T-cell (primary cell): ENCODE measurements around the gene VTI1A. TPM values are rescaled to one million over a fixed set of nuclear protein-coding genes. Genes with fewer than 3 reads are reported as not detected.

Source experiments
- ATAC-seq, 4 experiments: fragments of 200-7000 bp in 3 of 4; fragments of 150-1000 bp in 1 of 4; cut with Tn5 transposase; replicated peaks in 1 of 4; 1 replicate in 3 of 4; 2 replicates in 1 of 4; pipeline ENCODE4 v1.10.0; 2021; ENCODE audit warnings: moderate library complexity in 3 of 4, mild to moderate bottlenecking in 2 of 4, moderate number of reproducible peaks in 1 of 4
- CTCF ChIA-PET, 2 donors: fragments of 300-600 bp; sonication (Branson Sonifier 250); formaldehyde crosslinking; loops; one replicate each; lab custom pipeline; 2022; ENCODE audit warnings: antibody characterized with exemption in 2 of 2; lab: Charles Lee
- POLR2A ChIA-PET, 2 donors: fragments of 300-600 bp; sonication (Branson Sonifier 250); formaldehyde crosslinking; loops; one replicate each; lab custom pipeline; 2022; ENCODE audit warnings: antibody characterized with exemption in 2 of 2; lab: Charles Lee
- DNase-seq, 35 experiments: peaks; one replicate each; pipeline versions ENCODE4 v3.0.0 to v3.0.0-alpha.2; 2013 to 2023
- H3K27ac ChIP-seq: one replicate; pipeline ENCODE4 v1.5.1; 2013; ENCODE audit warnings: low read length
- H3K27me3 ChIP-seq, 2 experiments: replicated peaks in 1 of 2; 1 replicate in 1 of 2; 2 replicates in 1 of 2; pipeline versions ENCODE4 v1.6.1 to v1.7.0; 2013; ENCODE audit warnings: low read length in 1 of 2, mixed read lengths in 1 of 2; ENCODE audit not compliant: control insufficient read depth in 2 of 2, insufficient read depth in 2 of 2; ENCODE audit errors: extremely low read depth in 1 of 2
- H3K36me3 ChIP-seq, 2 donors: 1 replicate in 1 of 2; 2 replicates in 1 of 2; pipeline versions ENCODE4 v1.6.1 to v1.7.0; 2013; ENCODE audit warnings: low read length in 1 of 2; ENCODE audit not compliant: control insufficient read depth in 2 of 2, insufficient read depth in 1 of 2; ENCODE audit errors: extremely low read depth in 1 of 2
- H3K4me1 ChIP-seq, 2 experiments: 1 replicate in 1 of 2; 2 replicates in 1 of 2; pipeline versions ENCODE4 v1.6.1 to v1.7.0; 2013; ENCODE audit warnings: low read length in 2 of 2, mixed read lengths in 1 of 2; ENCODE audit not compliant: insufficient read depth in 2 of 2, control insufficient read depth in 1 of 2; ENCODE audit errors: extremely low read depth in 1 of 2
- H3K4me3 ChIP-seq, 2 donors: 1 replicate in 1 of 2; 2 replicates in 1 of 2; pipeline versions ENCODE4 v1.5.1 to v1.7.0; 2013; ENCODE audit warnings: mild to moderate bottlenecking in 2 of 2, low read length in 1 of 2, moderate library complexity in 1 of 2; ENCODE audit not compliant: control insufficient read depth in 1 of 2; ENCODE audit errors: extremely low read depth in 1 of 2
- H3K9me3 ChIP-seq: 2 replicates; pipeline ENCODE4 v1.7.0; 2013
- H3K27ac Mint-ChIP-seq, 2 donors: one replicate each; pipeline ENCODE4 v1.8.0; 2020 to 2021; ENCODE audit warnings: mild to moderate bottlenecking in 2 of 2, mixed read lengths in 2 of 2
- H3K27me3 Mint-ChIP-seq, 2 donors: one replicate each; pipeline ENCODE4 v1.8.0; 2021 to 2022; ENCODE audit warnings: mixed read lengths in 2 of 2
- H3K36me3 Mint-ChIP-seq: one replicate; pipeline ENCODE4 v1.8.0; 2021; ENCODE audit warnings: mixed read lengths
- H3K4me1 Mint-ChIP-seq, 3 donors: one replicate each; pipeline ENCODE4 v1.8.0; 2020 to 2022; ENCODE audit warnings: mixed read lengths in 3 of 3, mild to moderate bottlenecking in 1 of 3
- H3K4me3 Mint-ChIP-seq, 3 donors: one replicate each; pipeline ENCODE4 v1.8.0; 2020 to 2022; ENCODE audit warnings: mild to moderate bottlenecking in 3 of 3, mixed read lengths in 3 of 3, moderate library complexity in 3 of 3
- H3K9me3 Mint-ChIP-seq, 3 donors: one replicate each; pipeline ENCODE4 v1.8.0; 2020 to 2022; ENCODE audit warnings: mixed read lengths in 3 of 3
- WGBS: methylation state at CpG from one replicate; pipeline ENCODE4 v1.1.5; 2013; ENCODE audit warnings: missing lambda C conversion rate; ENCODE audit not compliant: insufficient coverage; 5-methylcytosine and 5-hydroxymethylcytosine counted together
- total RNA-seq, 35 experiments: library from RNA in 6 of 35; stranded (reverse) in 6 of 35; fragments of 120-200 nt in 1 of 35; gene quantifications; one replicate each; pipeline versions ENCODE4 v1.2.1 to v1.2.4 and lab custom pipeline; 2013 to 2026

The VTI1A gene
- total RNA-seq, 5 donors from 2014 or later (not counting 1 experiment from before 2014, with no cell fraction given): 41.3 to 53.6 (median 43.5) TPM

- ATAC-seq: no peak
- H3K4me1 ChIP-seq: no peaks in the 10 kb centered on the region
- CTCF ChIA-PET: interaction anchor here in 1 of 2 donors (0.7 kb wide), 1 partner anchor 559 kb away, joined by 8 read pairs; no protein-coding TSS in a partner anchor
- DNase-seq: no peak
- POLR2A ChIA-PET: no interaction called here
- H3K4me3 Mint-ChIP-seq: no peak overlapping the region
- H3K27me3 ChIP-seq: no peaks in the 10 kb centered on the region
- H3K36me3 ChIP-seq: peaks cover 0 to 2% of the 10 kb centered on the region in 2 donors
- H3K4me3 ChIP-seq: no peak overlapping the region
- peaks cover 39% of the 10 kb centered on the region for H3K36me3 Mint-ChIP-seq
- no peaks in the 10 kb centered on the region for H3K9me3 ChIP-seq
- no peak overlapping the region for H3K27ac ChIP-seq
- over 99% methylated on average over 11 of the region's 14 CpGs for WGBS
- no peaks in the 10 kb centered on the region for H3K9me3 Mint-ChIP-seq
- no peaks in the 10 kb centered on the region for H3K4me1 Mint-ChIP-seq
- no peak overlapping the region for H3K27ac Mint-ChIP-seq
- H3K27me3 Mint-ChIP-seq: no peaks in the 10 kb centered on the region
These were observed 329.1 kb downstream of the VTI1A start for GRCh38 chr10:112775892-112776674.

- no peak for DNase-seq
- Mint-ChIP-seq H3K9me3 (no peaks in the 10 kb centered on the region), H3K27ac (no peak overlapping the region), H3K27me3 (no peaks in the 10 kb centered on the region), H3K36me3 (peaks cover 36% of the 10 kb centered on the region), H3K4me1 (no peaks in the 10 kb centered on the region), H3K4me3 (no peak overlapping the region)
- H3K36me3 ChIP-seq: peaks cover 0 to 2% of the 10 kb centered on the region in 2 donors
- ChIA-PET CTCF (no interaction called here), POLR2A (interaction anchor here in 1 of 2 donors (0.7 kb wide), 1 partner anchor 34 kb away, joined by 3 read pairs; no protein-coding TSS in a partner anchor)
- H3K4me3 ChIP-seq: no peak overlapping the region
- no peaks in the 10 kb centered on the region for H3K4me1 ChIP-seq
- ATAC-seq: no peak
- no peaks in the 10 kb centered on the region for H3K27me3 ChIP-seq
- no peak overlapping the region for H3K27ac ChIP-seq
- no peaks in the 10 kb centered on the region for H3K9me3 ChIP-seq
These were observed 331.6 kb downstream of the VTI1A start for GRCh38 chr10:112778579-112778978.

GRCh38 chr10:112779025-112779770 lies 332.2 kb downstream of the VTI1A start:
- CTCF ChIA-PET: interaction anchor here in 1 of 2 donors (0.6 kb wide), 1 partner anchor 395 kb away, joined by 3 read pairs; no protein-coding TSS in a partner anchor
- no peaks in the 10 kb centered on the region for H3K9me3 ChIP-seq
- no peak for ATAC-seq

GRCh38 chr10:112782200-112782907 lies 335.3 kb downstream of the VTI1A start:
- Histone ChIP-seq H3K4me1 (no peaks in the 10 kb centered on the region), H3K9me3 (no peaks in the 10 kb centered on the region), H3K27ac (no peak overlapping the region), H3K36me3 (peaks cover 0 to 2% of the 10 kb centered on the region in 2 donors), H3K4me3 (no peak overlapping the region), H3K27me3 (no peaks in the 10 kb centered on the region)
- POLR2A ChIA-PET: interaction anchor here in 1 of 2 donors (0.6 kb wide), 1 partner anchor 171 kb away, joined by 7 read pairs; no protein-coding TSS in a partner anchor
- peaks cover 43% of the 10 kb centered on the region for H3K36me3 Mint-ChIP-seq
- no peak overlapping the region for H3K4me3 Mint-ChIP-seq
- 93% methylated on average over 16 of the region's 18 CpGs for WGBS
- H3K9me3 Mint-ChIP-seq: peaks cover 6 to 12% (median 10%) of the 10 kb centered on the region in 3 donors
- no peak for ATAC-seq
- H3K4me1 Mint-ChIP-seq: no peaks in the 10 kb centered on the region
- no peaks in the 10 kb centered on the region for H3K27me3 Mint-ChIP-seq
- DNase-seq: no peak
- H3K27ac Mint-ChIP-seq: no peak overlapping the region
- CTCF ChIA-PET: interaction anchor here in 1 of 2 donors (0.6 kb wide), 1 partner anchor 167 kb away, joined by 4 read pairs; no protein-coding TSS in a partner anchor

More at GRCh38 chr10:112779025-112779770, 332.2 kb downstream of the VTI1A start:
- H3K27ac Mint-ChIP-seq: no peak overlapping the region
- peaks cover 37% of the 10 kb centered on the region for H3K36me3 Mint-ChIP-seq
- H3K4me1 Mint-ChIP-seq: no peaks in the 10 kb centered on the region
- DNase-seq: no peak
- no peaks in the 10 kb centered on the region for H3K27me3 Mint-ChIP-seq
- POLR2A ChIA-PET: interaction anchor here in 1 of 2 donors (0.7 kb wide), 1 partner anchor 34 kb away, joined by 3 read pairs; no protein-coding TSS in a partner anchor
- WGBS: 80% methylated on average over 1 of the region's 7 CpGs
- Histone ChIP-seq H3K27me3 (no peaks in the 10 kb centered on the region), H3K36me3 (peaks cover 0 to 2% of the 10 kb centered on the region in 2 donors), H3K4me1 (no peaks in the 10 kb centered on the region), H3K4me3 (no peak overlapping the region), H3K27ac (no peak overlapping the region)
- no peaks in the 10 kb centered on the region for H3K9me3 Mint-ChIP-seq
- no peak overlapping the region for H3K4me3 Mint-ChIP-seq

GRCh38 chr10:112783351-112784021 lies 336.5 kb downstream of the VTI1A start:
- no peak overlapping the region for H3K27ac ChIP-seq
- no peak overlapping the region for H3K4me3 ChIP-seq
- H3K36me3 Mint-ChIP-seq: peaks cover 48% of the 10 kb centered on the region
- no peak overlapping the region for H3K4me3 Mint-ChIP-seq
- peaks cover 11 to 18% (median 14%) of the 10 kb centered on the region in 3 donors for H3K9me3 Mint-ChIP-seq
- no peak overlapping the region for H3K27ac Mint-ChIP-seq
- POLR2A ChIA-PET: interaction anchor here in 1 of 2 donors (0.7 kb wide), 1 partner anchor 12 kb away, joined by 4 read pairs; no protein-coding TSS in a partner anchor
- H3K27me3 ChIP-seq: no peaks in the 10 kb centered on the region
- H3K9me3 ChIP-seq: no peaks in the 10 kb centered on the region
- no peak for DNase-seq
- no peaks in the 10 kb centered on the region for H3K4me1 ChIP-seq
- no peaks in the 10 kb centered on the region for H3K4me1 Mint-ChIP-seq
- CTCF ChIA-PET: no interaction called here
- H3K36me3 ChIP-seq: peaks cover 0 to 2% of the 10 kb centered on the region in 2 donors
- no peaks in the 10 kb centered on the region for H3K27me3 Mint-ChIP-seq
- WGBS: 100% methylated on average over 3 of the region's 14 CpGs
- no peak for ATAC-seq
